COLO668 (cell line): ENCODE measurements around the gene TAF4B.
"Not testable (repeated sequence)": the region's sequence is repeated elsewhere in the genome, so short reads cannot be mapped to it uniquely, and the experiment has no call there.

Source experiments
- DNase-seq: peaks from one replicate; lab custom pipeline; 2025; ENCODE audit not compliant: unreplicated experiment; lab: John Stamatoyannopoulos, UW

The TAF4B gene

GRCh38 chr18:26421503-26421902, 195.3 kb downstream of the TAF4B start:
- no peak for DNase-seq

GRCh38 chr18:26421931-26422330, 195.7 kb downstream of the TAF4B start:
- DNase-seq = no peak

- DNase-seq = no peak
These were observed 196.4 kb downstream of the TAF4B start for GRCh38 chr18:26422472-26423162.

GRCh38 chr18:26424428-26425147, 198.3 kb downstream of the TAF4B start:
- DNase-seq = no peak

GRCh38 chr18:26425148-26425531, 198.9 kb downstream of the TAF4B start:
- DNase-seq = no peak

GRCh38 chr18:26429535-26430226, 203.4 kb downstream of the TAF4B start:
- DNase-seq = peak; percentile 67

GRCh38 chr18:26432651-26433424, 206.6 kb downstream of the TAF4B start:
- DNase-seq = no peak

GRCh38 chr18:26434887-26435286, 208.6 kb downstream of the TAF4B start:
- no peak for DNase-seq

- DNase-seq = no peak
These were observed 209.3 kb downstream of the TAF4B start for GRCh38 chr18:26435415-26436095.

GRCh38 chr18:26436176-26437051, 210.2 kb downstream of the TAF4B start:
- DNase-seq = no peak

- DNase-seq = not testable (repeated sequence)
These were observed 211.4 kb downstream of the TAF4B start for GRCh38 chr18:26437634-26438033.

- no peak for DNase-seq
These were observed 212.7 kb downstream of the TAF4B start for GRCh38 chr18:26438980-26439379.

- no peak for DNase-seq
These were observed 213.3 kb downstream of the TAF4B start for GRCh38 chr18:26439537-26439936.

- no peak for DNase-seq
These were observed 214.4 kb downstream of the TAF4B start for GRCh38 chr18:26440644-26441043.
